Inflammatory macrophage treated with lipopolysaccharide for 1 hour (primary cell): ENCODE results near the gene RASSF6.
"Not testable (repeated sequence)": the region's sequence is repeated elsewhere in the genome, so short reads cannot be mapped to it uniquely, and the experiment has no call there.

ENCODE experiments used
- DNase-seq, 2 donors: peaks; one replicate each; pipeline ENCODE4 v3.0.0-alpha.2; 2020 to 2022

Gene RASSF6, protein sequence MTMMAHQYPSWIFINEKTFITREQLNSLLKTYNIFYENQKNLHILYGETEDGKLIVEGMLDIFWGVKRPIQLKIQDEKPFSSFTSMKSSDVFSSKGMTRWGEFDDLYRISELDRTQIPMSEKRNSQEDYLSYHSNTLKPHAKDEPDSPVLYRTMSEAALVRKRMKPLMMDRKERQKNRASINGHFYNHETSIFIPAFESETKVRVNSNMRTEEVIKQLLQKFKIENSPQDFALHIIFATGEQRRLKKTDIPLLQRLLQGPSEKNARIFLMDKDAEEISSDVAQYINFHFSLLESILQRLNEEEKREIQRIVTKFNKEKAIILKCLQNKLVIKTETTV

DNA sequence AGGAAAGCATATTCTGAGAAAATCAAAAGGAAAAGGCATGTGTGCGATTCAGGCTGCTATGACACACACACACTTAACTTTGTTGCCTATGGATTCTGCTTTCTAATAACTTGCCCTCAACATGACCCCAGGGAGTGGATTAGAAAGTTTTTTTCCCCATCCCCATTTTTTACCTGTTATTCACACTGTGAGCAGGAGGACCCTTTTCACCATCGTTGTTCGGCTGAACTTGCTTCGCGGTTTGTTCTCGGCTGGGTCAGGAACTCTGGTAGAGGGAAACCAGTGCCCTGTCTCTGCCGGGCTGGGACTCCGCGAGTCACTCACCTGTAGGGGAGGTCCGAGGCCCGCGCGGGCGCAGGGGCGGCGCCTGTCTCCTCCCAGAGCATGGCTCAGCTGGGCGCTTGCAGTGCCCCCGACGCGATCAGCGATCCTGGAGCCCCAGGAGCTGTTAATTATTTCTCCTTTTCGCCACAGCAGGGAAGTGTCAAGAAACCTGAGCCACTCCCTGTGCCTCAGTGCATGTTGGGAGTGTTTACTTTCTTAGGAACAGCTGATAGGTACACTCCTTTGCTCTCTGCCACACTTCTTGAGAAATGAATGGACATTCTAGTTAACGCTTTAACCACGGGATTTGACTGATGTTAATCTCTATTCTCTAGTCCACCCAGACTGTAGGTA, at the start of gene RASSF6:
Gene RASSF6 (minus strand): TSS at position 322 of the 678 bp plus-strand sequence. CDS start 8,641 bp downstream, outside the sequence.
- DNase-seq, result no peak

DNA sequence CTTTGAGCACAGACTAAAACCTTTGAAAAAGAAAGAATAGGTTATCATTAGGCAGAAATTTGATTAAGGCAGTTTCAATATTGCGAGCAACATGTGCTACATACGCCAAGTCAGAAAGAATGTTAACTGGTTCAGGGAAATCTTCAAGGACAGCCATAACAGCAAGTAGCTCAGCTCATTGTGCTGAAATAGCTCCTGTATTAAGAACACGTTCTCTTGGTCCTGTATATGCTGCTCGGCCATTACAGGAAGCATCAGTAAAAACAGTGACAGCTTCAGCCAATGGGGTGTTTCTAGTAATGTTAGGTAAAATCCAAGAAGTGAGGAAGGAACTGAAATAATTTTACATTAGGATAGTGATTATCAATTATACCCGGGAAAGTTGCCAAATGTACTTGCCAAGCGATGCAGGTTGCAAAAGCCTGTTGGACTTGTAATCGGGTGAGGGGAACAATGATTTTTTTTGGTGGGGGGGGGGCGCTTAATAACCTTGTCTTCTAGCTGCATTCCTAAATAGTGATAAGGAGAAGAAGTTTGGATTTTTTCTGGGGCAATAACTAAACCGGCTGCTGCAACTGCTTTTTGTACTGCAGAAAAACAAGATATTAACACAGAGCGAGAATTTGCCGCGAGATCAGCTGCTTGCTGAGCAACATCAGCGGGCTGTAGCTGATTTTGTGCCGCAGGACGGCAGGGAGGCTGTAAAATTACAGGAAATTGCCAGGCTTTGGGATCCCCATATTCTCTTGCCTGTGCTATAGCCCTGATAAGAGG, 49.4 kb upstream of the RASSF6 start:
- no peak for DNase-seq

DNA sequence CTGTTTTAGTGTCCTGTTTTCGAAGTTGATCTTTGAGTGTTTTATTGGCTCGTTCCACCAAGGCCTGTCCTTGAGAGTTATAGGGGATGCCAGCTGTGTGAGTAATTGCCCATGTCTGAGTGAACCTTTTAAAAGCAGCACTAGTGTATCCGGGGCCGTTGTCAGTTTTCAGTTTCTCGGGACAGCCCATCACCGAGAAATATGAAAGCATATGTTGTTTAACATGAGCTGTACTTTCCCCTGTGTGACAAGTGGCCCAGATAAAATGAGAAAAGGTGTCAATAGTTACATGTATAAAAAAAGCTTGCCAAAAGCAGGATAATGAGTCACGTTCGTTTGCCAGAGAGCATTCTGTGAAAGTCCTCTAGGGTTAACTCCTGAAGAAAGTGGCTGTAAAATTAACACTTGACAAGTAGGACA, 48.6 kb upstream of the RASSF6 start:
- no peak for DNase-seq

DNA sequence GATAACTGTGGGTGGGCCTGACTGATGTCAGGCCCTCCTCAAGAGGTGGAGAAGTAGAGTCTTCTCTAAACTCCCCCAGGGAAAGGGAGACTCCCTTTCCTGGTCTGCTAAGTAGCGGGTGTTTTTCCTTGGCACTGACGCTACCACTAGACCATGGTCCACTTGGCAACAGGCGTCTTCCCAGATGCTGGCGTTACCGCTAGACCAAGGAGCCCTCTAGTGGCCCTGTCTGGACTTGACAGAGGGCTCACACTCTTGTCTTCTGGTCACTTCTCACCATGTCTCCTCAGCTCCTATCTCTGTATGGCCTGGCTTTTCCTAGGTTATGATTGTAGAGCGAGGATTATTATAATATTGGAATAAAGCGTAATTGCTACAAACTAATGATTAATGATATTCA, 45.7 kb upstream of the RASSF6 start:
- not testable (repeated sequence) for DNase-seq

DNA sequence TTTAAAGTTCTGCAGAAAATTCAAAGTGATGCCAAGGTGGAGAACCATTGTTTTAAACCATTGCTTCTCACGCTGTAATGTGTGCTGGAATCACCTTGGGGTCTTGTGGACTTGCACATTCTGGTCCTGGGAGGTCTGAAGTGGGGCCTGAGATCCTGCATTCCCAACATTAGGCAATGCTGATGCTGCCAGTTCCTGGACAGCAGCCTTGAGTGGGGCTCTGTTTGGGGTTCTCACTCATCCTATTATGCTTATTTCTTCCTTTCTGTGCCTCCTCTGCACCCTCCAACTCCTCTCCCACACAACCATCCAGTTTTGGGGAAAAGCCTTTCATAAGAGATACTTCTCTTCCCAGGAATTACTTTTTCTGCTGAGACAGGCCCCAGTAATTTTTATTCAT, 44.2 kb upstream of the RASSF6 start:
- no peak for DNase-seq

DNA sequence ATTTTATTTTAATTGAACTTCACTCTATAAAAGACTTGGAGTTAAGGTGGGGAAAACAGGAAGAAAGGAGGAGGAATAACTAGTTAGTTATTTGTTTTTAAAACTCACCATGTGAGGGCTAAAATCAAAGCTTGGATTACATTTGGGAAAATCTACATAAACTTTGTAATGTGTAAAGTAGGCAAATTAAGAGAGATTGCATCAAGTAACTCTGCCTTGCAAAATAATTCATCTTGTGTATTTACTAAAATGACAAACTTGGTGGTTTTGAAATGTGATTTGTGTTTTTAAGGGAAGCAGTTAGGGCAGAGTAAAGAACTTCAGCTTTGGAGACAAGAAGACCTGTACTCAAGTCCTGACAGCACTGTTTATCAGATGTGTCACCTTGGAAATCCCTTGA, 43.3 kb upstream of the RASSF6 start:
- peak; percentile 56 to 67 for DNase-seq

DNA sequence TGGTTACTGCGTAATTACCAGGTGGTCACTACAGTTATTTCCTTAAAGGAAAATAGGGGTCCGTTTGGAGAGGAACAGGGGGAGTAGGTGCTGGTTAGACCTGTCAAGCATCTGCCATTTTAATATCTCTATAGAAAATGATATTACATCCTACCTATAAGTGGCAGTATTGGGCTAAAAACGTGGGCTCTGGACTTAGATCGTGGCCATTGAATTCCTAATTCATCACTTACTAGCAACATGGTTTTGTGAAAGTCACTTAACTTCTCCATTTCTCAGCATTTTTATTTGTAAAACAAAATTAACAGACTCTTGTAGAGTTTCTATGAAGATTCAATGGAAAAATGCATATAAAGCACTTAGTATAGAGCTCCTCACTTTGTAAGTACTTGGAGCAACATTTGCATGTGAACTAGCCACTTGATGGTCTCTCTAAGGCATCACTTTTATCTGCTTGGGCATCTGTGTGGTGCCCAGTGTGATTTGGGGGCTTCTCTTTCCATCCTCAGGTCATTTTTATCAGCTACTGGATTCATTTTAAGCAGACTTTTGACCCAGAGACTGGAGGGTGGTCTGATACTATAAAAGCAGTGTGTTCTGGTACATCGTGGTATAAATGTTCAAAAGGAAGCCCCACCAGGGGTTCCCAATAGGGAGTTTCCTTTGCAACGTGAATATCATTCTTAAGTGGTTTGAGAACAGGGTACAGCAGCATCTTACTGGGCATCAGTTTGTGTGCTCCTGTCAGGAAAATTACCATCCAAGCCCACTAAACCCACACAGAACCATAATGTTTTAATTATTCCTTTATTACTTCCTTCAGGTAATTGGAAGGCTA, 42.7 kb upstream of the RASSF6 start:
- DNase-seq, result peak; percentile 67 to 80

DNA sequence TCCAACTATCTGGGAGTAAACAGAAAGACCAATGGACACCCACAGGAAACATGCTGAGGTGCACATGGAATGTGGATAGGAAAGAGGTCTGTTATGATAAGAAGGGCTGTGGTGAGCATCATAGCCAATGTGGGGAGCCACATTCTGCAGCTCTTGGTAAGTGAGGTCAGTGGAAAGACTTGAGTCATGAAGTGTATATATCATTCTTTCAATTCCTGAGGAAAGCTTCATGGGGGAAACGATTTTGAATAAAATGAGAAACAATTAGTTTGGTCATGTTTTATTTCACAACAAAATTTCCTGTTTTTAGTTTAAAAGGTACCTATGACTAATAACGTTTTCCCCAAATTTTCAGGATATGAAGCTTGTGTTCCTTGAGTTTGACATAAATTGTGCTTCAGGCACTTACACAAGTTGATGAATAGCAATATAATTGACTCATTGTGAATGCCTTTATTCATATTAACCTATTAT, 41.4 kb upstream of the RASSF6 start:
- peak; percentile 54 to 60 for DNase-seq

DNA sequence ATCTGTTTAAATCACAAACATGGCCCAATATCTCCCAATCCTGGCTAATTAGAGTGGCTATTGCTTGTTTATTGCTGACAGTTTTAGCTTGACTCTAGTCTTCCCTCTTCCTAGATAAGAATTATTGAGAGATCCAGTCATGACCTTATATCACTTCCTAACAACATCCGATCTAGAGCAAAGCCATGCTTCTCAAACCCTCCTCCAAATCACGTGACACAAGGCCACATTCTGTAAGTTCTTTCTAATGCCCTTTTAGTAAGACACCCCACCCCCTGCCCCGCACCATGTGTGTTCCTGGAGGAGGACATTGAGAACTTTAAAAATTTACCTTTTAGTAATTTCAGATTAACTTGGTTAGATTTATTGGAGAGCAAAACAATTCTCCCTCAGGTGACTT, 40.6 kb upstream of the RASSF6 start:
- DNase-seq, result no peak

DNA sequence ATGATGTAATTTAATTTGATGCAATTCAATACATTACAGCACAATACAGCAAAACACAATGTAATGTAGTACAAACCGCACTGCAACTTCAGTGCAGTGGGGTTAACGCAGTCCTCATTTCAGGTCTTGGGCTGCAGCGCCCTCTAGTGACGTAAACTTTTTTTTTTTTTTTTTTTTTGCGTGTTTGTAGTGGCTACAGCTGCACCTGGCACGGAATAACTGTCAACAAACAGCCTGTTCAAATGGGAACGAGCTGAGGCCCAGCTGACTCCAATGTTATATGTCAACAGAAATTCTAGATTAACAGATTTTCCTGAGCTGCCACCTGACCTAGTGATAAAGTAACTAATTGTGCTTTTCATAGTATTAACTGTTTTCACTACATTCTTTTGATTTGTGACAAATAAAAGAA, 33.5 kb upstream of the RASSF6 start:
- DNase-seq, result peak; percentile 25 to 89

DNA sequence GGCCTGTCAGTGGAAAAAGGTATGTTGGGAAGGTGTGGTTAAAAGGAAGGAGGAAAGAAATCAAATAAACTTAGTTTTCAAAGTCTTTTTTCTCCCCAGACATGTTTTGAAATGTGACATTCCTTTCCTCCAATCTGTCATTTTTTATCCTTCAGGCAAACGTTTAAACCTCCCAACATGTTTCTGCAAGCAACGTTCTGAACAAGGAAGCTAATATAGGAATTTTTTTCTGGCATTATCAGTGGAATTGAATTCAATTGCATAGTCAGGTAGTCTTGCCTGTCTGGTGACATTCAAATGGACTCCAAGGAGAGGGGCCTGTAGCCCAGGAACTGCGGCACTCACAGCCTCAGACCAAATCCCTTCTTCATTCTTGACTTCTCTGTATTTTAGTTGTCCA, 30.0 kb upstream of the RASSF6 start:
- no peak for DNase-seq

DNA sequence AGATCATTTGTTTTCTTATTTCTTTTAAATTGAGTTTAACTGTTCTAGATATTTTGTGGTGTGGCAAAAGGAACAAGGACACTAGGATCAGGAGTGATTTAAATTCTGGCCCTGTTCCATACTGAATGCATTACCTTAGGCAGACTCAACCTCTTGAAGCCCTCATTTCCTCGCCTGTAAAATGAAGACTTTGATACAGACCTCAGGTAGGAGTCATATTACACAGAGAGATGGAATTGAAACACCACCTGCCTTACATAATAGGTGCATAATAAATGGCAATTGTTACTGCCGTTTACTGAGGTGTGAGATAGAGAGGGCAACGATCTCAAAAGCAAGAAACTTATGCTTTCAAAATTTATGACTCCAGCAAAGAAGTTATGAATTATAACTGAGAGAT, 28.2 kb upstream of the RASSF6 start:
- no peak for DNase-seq

DNA sequence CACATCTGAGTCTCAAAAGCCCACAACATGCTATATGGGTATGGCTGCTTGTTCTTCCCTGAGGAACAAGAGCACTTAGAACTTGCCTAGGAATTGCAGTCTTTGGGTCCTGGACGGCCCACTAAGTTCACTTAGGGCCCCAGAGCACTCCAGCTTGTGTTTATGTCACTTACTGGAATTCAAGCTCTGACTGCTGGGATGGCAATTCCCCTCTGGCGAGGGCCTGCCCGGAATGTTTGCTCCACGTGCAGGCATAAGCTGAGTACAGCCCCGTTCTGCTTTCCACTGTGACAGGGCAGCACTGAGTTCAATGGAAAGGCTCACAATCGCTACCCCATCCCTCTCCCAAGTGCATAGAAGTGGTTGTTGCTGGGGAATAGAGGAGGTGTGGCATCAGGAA, 25.9 kb upstream of the RASSF6 start:
- no peak for DNase-seq

DNA sequence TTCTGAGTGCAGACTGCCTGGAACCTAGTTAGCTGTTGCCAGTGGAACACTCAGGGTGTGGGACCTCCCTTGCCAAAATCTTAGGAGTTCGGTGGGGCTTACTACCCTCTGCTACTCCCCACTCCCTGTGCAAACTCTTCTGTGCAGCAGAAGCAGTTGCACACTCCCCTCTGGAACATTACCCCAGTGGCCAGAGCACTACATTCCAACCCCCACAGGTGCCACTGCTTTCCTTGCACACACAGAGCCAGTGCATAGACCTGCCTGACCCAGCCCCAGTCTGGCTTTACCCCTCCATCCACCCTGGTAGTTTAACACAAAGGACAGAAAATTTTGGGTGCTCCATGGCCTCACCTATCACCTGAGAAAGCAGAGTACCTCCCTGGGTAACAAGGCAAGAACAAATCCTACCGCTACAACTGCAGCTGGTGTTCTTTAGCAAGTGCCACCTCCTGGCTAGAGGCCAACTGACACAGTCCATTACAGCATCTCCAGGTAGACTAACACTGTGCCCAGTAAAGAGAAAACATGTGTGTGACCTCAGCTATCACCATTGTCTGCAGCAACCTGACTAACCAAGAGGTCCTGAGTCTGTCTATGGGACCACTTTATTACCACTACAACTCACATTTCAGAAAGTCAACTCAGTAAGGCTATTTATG, 11.5 kb upstream of the RASSF6 start:
- no peak for DNase-seq

DNA sequence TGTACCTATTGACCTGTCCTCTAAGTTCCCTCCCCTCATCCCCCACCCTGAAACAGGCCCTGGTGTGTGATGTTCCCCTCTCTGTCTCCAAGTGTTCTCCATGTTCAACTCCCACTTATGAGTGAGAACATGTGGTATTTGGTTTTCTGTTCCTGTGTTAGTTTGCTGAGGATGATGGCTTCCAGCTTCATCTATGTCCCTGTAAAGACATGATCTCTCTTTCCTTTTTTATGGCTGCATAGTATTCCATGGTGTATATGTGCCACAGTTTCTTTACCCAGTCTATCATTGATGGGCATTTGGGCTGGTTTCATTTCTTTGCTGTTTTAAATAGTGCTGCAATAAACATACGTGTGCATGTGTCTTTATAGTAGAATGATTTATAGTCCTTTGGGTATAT, 8.6 kb upstream of the RASSF6 start:
- not testable (repeated sequence) for DNase-seq

DNA sequence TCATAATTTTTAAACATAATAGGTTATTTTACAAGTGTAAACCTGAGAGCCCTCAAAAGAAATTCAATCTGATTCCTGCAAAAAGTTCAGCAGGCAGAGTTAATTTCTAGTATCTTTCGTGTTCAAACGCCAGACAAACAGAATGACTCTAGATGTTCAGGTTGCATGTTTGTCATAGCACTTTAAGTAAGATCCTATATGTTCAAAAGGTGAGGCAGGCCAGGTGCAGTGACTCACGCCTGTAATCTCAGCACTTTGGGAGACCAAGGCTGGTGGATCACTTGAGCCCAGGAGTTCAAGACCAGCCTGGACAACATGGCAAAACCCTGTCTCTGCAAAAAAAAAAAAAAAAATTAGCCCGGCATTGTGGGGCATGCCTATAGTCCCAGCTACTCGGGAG, 1.1 kb upstream of the RASSF6 start:
- DNase-seq, result no peak

DNA sequence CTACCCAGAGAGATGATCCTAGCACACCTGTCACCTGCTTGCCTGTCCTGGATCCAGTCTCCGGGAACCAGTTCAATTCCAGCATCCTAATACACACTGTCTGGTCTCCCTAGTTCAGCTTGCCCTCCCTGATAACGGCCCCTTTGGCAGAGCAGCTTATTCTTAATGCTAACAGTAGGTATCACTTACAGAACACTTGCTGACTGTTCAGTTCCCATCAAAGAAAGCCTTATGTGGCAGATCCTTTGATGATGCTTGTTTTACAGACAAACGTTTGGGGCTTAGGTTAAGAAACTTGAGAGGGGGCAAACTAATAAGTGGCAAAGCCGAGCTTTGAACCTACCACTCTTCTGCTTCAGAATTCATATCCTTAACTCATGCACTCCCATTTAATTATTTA, 890 bp downstream of the RASSF6 start:
- no peak for DNase-seq

DNA sequence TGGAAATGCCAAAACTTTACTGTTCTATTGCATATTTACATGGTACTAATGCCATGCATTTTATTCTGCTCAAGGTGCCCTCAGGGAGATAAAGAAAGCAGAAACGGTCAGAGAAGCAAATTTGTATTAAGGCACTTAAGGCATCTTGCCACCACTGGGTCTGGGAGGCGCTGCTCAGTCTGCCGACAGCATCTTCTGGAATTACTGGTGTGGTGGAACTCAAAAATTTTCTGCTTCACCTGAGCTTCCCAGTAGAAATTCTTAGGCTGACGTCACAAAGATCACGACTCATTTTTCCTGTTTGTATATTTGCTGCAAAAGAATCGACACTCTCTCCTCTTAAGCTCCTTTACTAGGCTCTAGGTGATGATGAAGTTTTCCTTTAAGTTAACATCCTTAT, 3.0 kb downstream of the RASSF6 start:
- no peak for DNase-seq

DNA sequence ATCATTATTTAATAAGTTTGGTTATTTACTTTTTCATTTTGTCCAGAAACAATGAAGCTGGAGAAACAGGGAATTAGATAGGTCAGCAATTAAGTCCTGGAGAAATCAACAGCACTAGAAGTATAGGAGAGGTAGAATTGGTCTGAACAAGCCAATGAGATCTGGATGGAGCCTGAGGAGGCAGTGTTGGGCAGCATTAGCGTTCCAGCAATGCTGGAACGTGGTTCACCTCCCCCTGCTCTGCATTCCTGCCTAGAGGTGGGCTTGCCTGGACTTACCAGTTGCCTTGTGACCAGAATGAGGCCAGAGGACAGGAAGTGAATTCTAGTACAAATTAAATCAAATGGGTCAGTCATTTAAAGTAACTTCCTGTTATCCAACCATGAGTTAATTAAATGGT, 4.6 kb downstream of the RASSF6 start:
- DNase-seq, result no peak

DNA sequence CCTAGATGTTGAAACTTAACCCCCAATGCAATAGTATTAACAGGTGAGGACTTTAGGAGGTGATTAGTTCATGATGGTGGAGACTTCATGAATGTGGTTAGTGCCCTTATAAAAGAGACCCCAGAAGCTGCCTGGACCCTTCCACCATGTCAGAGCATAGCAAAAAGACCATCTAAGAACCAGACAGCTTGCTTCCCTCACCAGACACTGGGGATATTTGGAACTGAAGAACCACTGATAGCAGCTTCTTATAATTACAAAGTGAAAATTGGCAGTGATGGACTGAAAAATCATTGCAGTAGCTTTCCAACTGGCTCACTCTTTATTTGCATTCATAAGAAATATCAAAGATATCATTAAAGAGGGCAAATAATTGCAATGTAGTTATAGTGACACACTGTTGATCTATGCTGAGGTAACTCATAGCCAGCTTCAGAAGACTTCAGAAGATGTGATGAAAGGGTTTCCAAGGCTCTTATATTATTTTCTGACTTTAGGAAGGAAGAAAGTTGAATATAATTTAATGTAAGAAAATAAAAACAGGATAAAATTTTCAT, 5.8 kb downstream of the RASSF6 start:
- DNase-seq, result no peak

DNA sequence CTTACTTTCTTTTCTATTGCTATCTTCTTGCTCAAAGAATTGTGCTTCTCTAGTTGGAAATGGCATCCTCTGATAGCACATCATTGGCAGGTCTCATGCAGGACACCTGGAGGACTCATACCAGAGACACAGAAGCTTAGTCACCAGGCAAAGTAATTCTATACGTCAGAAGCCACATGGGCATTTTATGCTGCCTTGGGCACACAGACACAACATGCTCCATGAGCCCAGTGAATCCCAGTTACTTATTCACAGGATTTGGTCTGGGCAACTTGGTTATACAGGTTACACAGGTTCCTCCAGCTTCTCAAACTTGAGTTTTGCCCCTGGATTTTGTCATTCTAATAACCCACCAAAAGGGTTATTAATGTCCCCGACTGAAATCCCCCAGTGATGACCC, 7.1 kb downstream of the RASSF6 start:
- DNase-seq, result no peak

DNA sequence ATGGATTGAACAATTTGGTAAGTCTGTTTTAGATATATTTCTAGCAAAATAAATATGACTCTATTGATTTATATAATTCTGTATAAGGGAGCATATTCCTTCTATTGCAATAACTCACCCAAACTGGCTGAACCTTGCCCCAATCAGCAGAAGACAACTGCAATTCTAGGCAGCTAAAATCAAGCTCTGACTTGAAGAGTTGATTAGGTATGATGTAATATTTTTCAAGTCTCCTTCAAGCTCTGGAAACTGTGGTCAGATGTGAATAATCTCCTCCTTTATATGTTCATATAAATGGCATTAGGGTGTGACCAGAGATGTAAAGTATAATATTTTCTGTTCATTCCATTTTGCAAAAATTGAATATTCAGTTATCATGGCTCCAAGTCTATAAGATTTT, 8.2 kb downstream of the RASSF6 start:
- no peak for DNase-seq
